DMS79 (cell line): ENCODE measurements around the gene UROC1.
"Not testable (repeated sequence)": the region's sequence is repeated elsewhere in the genome, so short reads cannot be mapped to it uniquely, and the experiment has no call there.

Experiments used
- DNase-seq: peaks from one replicate; lab custom pipeline; 2025; lab: John Stamatoyannopoulos, UW

UROC1 gene

DNA sequence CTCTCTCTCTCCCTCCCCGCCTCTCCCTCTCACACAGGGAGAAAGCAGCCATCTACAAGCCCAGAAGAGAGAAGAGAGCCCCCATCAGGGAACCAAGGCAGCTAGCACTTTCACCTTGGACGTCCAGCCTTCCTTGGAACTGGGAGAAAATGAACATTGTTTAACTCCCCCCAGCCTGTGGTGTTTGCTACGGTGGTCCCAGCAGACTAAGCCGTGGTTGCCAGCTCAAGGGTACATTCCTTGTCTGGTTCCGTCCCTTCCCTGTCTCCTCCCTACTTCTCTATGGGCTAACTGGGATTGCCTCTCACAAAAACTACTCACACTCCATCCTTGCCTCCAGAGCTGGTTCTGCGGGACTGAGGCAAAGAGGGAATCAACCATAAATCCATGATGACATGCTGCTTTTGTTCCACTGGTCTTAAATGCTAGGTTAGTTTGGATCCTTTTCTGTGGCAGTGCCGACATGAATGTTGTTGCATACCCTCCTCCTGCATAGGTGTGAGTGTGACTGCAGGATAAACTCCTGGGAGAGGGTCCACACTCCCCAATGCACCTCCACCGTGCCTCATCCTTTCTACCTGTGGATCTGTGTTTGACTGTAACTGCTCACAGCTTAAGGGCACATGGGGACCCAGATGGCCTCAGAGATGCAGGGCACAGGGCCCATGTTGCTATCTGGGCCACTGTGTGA is 29.1 kb upstream of the UROC1 start:
- no peak for DNase-seq

DNA sequence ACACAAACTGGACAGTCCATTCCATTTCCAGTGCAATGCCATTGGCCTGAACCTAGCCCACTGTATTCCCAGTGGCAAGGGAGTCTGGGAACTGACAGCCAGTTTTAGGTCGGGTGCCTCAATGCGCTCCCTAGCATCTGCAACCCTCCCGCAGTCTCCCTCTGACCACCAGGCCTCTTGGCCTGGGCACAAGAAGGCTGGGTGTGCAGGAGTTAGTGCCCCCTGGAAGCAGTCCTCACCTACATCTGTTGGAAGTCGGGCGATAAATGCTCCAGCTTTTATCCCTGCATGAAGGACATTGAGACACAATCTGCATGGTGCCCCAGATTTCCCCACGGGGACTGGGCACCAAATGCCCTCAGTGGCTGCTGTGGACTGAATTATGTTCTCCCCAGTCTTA is 28.4 kb upstream of the UROC1 start:
- DNase-seq, result no peak

DNA sequence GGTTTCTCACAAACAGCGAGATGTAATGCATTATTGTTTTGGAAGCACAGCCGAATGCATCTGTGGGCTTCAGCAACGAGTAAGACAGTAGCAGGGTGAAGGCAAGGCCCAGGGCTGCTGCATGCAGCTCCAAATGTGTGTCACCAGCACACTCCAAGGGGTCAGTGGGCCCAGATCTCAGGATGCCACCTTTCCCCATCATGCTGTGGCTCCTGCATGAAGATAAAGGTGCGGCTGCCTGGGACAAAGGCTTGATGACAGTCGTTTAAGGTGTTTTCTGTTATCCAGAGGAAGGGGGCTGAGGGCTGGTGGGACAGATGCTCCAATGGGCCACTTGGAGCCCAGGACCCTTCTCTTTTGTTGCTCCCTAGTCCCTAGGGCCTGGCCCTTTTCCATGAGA is 28.0 kb upstream of the UROC1 start:
- no peak for DNase-seq

DNA sequence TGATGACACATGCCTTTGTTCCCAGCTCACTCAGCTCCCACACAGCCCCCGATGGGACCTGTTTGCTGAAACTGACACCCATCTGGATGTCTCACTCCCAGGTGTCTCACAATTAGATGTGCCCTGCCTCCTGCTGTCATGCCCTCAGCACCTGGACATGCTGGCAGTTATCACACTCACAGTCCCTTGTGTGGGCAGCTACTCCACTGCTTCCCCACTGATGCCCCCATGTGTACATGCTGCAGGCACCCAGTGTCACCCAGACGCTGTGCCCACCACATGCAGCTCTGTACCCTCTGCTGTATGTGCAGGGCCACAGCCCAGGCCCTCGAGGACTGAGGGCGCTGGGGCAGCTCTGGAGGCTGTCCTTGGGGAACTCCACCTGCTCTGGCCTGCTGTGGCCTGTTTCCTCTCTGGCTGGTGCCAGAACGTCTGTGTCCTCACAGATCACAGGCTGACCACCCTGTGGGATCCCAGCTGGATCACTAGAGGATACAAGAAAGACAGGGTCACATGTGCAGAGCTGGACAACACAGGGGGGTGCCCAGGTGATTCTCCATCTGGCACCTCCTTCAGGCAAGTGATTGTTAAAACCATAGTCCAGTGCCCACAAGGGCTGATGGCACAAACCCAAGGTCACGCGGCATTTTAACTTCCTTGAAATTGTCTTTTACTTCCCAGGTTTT is 27.2 kb upstream of the UROC1 start:
- no peak for DNase-seq

DNA sequence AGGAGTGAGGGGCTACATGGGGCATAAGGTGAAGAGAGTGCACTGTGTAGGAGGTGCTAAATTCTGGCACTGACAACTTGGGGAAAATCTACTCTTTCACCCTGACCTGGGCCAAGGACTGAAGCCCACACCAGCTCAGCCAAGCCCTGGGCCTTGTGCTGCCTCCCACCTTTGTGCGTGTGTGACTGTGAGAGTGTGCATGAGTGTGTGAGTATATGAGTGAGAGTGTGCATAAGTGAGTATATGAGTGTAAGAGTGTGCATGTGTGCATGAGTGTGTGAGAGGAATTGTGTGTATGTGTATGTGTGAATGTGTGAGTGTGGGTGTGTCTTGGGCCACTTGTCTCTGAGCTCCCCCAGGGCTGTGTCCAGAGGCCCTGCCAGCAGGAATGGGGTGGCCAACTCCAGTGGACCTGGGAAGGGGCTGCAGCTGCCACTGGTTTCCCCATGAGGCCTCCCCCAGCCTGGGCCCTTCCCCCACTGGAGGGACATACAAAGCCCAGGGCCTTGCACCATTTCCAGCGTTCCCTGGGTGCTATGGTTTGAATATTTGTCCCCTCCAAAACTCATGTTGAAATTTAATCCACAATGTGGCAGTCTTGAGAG is 26.0 kb upstream of the UROC1 start:
- no peak for DNase-seq

DNA sequence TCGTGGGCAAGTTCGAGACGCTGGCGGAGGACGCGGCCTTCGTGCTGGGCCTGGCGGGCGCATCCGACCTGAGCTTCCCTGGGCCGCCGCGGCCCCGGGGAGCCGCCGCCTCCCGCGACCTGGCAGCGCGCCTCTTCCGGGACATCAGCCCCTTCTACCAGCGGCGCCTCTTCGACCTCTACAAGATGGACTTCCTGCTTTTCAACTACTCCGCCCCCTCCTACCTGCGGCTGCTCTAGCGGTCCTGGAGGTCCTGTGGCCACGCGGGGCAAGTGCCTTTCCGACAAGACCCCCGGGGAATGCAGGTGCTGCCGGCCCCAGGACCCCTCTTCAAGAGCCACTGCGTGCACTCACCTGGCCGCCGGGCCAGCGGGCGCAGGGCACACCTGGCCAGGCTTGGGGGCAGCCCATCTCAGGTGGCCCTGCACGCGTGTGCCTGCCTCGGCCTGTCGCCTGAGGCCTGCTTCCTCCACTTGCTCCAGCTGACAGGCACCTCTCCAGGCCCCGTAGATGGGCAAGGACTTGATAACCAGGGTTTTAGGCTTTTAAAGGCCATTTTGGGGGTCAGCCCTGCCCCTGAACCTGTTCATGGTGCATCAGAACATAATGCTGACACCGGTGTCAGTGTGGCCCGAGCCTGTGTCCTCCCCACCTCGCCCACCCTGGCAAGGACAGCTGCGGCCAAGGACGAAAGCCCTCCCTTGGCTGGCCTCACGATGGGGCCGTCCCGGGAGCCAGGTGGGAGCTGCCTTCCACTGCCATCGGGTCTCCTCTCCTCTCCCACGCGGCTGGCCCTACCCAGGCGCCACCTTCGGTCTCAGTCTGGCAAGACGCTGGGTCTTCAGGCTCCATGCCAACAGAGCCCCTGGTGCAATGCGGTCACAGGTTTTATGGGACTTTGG is 25.0 kb upstream of the UROC1 start:
- no peak for DNase-seq

DNA sequence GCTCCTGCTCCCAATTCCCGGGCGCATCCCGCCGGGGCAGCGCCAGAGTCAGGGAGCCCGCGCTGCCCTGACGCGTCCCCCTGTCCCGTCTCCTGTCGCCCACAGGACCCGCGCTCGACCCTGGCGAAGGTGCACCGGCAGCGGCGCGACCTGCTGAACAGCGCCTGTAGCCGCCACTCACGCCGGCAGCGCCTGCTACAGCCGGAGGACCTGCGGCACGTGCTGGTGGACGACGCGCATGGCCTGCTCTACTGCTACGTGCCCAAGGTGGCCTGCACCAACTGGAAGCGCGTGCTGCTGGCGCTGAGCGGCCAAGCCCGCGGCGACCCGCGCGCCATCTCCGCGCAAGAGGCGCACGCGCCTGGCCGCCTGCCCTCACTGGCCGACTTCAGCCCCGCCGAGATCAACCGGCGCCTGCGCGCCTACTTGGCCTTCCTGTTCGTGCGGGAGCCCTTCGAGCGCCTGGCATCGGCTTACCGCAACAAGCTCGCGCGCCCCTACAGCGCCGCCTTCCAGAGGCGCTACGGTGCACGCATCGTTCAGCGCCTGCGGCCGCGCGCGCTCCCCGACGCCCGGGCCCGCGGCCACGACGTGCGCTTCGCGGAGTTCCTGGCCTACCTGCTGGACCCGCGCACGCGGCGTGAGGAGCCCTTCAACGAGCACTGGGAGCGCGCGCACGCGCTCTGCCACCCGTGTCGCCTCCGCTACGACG is 24.2 kb upstream of the UROC1 start:
- DNase-seq, result no peak

DNA sequence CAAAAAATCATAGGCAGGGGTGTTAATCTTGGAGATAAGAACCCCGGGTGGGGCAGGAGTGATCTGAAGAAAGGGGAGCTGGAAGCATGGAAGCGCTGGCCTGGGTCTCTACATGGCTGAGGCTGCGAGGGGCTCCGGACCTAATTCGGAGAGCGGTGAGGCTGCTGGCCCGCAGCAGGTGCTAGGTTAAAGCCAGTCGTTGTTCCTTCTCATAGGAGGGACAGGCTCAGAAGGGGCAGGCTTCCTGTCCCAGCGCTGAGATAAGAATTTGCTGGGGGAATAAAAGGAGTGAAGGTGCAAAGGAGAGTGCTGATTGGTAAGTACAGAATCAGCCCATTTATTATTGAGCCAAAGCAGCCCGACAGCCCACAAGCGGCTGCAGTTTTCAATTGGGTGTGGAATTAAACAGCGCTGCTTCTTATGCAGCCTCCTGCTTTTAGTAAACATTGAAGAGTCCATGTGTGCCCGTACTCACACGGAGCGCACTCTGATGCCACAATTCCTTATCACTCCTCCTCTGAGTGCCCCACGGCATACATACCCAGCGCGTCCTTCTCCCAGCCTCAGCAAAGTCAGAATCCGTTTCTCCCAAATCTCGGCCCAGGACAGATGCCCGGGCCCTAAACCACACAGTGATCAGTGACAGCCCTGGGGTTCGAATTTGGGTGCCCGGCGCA is 23.5 kb upstream of the UROC1 start:
- no peak for DNase-seq

DNA sequence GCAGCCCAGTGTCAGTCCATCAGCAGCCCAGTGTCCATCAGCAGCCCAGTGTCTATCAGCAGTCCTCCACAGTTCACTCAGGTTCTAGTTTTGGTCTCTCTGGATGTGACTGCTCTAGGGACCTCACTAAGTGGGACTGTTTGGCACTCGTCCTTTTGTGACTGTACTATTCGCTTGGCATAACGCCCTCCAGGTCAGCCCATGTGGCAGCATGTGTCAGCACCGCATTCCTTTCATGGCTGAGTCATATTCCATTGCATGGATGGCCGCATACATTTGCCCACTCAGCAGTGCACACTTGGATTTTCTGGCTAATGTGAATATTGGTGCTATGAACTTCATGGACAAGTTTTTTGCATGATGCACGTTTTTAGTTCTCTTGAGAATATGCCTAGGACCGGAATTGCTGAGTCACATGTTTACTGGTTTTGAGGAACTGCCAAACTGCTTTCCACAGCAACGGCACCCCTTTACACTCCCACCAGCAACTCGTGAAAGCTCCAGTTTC is 22.8 kb upstream of the UROC1 start:
- no peak for DNase-seq

DNA sequence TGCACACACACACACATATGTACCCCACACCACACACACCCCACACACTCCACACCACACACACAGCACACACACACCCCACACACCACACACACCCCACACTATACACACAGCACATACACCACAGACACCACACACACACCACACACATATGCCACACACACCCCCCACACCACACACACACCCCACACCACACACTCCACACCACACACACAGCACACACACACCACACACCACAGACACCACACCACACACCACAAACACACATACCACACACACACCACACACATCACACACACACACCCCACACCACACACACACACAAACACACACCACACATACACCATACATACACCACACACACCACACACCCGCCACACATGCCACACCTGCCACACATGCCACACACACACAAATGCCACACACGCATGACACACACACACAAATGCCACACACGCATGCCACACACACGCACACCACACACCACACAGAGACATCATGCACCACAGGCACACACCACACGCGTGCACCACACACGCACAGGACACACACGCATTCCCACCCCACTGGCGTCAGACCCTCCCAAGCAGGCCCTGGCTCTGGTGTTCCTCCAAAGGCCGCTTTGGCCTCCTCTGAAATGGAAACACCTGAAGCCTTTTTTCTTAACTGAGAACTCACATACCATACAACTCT is 22.1 kb upstream of the UROC1 start:
- DNase-seq, result no peak

DNA sequence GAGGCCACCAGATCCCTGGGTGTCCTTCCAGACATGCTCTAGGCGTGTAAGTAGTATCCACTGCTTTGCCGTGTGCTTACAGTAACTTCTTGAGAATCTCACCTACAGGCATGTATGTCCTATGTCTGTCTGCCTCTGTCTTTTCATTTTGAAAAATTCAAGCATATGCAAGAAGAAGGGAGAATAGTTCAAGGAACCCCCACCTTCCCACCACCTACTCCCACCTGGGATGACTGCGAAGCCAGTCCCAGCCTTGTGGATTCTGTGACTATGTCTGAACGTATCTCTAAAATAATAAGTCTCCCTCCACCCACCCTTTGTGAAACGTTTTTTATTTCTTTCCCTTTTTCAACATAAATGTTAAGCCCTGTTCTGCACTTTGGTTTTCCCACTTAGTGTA is 21.4 kb upstream of the UROC1 start:
- no peak for DNase-seq

DNA sequence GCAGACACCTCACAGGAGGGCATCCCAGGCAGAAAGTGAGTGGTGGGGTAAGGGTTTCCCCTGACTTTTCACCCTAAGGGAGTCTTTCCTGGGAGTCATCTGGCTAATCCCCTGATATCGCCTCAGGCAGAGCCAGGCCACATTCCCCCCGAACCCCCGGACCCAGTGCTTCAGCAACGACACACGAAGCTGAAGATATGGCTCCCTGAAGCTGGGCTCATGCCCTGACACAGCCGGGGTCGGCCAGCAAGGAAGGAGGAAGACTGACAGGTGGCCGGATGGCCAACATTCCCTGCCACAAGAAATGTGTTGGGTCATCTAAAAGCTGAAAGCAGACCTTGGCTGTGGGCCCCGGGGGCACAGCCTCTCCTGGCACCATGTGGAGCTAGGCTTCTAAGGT is 20.7 kb upstream of the UROC1 start:
- DNase-seq, result no peak

DNA sequence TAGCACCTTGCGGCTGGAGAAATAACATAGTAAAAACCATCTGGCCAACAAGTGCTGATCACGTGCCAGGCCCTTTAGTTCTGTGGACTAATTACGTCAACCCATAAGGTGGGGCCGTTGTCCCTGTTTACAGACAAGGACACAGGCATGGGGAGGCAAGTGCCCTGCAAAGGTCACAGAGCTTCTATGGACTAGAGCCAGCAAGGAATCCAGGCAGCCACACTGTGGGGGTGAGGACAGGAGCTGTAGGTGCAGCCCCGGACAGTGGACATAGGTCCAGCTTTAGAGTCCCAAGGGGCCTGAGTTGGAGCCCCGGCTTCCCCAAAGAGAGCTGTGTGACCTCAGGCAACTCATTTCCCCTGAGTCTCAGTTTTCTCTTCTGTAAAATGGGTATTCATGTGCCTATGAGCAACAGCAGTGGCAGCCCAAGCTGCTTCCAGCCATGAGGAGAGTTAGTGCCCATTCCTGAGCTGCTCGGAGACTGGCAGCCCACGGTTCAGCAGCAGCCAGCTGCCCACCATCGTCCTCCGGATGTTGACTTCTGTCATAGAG is 20.2 kb upstream of the UROC1 start:
- DNase-seq, result no peak

DNA sequence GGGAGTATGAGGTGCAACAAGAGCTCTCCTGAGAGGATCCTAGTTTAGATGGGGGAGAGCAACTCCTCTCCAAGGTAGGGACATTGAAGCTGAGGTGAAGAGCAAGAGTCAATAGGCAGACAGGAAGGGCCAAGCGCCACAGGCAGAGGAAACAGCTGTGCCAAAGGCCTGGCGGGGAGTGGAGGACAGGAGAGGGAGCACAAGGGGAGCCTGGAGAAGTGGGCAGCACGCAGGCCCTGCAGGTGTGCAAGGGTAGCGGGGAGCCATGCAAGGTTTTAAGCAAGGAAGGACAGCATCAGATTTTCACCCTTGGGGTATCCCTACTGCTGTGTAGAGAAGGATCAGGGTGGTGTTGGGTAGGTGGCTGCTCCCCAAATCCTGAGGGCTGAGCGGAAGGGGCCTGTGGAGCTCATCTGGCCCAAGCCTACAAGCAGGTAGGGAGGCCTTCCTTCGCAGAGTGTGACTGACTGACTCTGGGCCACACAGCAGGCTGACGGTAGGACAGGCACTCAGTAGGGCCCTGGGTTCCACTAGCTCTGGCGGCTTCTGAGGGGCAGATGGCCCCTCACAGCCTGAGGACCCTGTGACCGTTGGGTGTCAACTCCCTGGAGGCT is 19.6 kb upstream of the UROC1 start:
- no peak for DNase-seq

DNA sequence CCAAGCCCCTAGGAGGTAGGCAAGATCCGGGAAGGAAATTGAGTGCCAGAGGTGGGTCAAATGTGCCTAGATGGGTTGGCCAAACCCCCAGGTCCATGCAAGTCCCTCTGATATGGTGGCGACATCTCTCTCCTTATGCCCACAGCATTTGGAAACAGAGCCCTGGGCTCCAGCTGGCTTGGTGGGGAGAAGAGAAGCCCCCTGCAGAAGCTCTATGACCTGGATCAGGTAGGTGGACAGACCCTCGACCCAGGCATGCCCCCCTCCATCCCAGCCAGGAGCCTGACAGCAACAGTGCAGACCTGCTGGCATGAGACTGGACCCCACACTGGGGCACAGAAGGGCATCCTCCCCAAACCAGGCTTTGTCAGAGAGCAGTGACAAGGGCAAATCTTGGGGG is 18.6 kb upstream of the UROC1 start:
- DNase-seq, result no peak

DNA sequence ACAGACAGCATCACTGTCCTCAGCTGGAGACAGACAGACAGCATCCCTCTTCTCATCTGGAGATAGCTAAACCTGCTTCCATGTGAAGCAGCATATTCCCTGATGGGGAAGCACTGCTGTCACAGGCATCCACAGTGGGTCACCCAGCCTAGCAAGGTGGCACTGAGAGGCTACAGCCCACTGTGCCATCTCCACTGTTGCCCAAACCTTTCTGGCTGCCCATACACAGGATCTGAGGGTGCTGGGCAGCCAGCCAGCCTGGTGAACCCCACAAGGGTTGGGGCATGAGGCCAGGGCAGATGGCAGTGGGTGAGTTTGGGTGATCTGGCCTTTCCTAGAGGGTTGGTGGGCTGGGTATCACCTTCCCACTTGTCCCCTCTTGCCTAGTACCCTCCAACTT is 18.1 kb upstream of the UROC1 start:
- DNase-seq, result no peak

DNA sequence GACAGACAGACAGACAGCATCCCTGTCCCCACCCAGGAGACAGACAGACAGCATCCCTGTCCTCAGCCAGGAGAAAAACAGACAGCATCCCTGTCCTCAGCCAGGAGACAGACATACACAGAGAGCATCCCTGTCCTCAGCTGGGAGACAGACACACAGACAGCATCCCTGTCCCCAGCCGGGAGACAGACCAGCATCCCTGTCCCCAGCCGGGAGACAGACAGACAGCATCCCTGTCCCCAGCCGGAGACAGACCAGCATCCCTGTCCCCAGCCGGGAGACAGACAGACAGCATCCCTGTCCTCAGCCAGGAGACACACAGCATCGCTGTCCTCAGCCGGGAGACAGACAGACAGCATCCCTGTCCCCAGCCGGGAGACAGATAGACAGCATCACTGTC is 17.1 kb upstream of the UROC1 start:
- not testable (repeated sequence) for DNase-seq

DNA sequence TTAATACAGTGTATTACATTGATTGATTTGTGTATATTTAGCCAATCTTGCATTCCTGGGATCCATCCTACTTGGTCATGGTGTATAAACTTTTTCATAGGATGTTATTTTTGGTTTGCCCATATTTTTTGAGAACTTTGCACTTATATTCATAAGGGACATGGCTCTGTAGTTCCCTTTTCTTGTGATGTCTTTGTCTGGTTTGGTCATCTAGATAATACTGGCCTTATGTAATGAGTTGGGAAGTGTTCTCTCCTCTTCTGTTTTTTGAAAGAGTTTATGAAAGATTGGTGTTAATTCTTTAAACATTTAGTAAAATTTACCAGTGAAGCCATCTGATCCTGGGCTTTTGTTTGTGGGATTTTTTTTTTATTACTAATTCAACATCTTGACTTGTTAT is 15.9 kb upstream of the UROC1 start:
- no peak for DNase-seq

DNA sequence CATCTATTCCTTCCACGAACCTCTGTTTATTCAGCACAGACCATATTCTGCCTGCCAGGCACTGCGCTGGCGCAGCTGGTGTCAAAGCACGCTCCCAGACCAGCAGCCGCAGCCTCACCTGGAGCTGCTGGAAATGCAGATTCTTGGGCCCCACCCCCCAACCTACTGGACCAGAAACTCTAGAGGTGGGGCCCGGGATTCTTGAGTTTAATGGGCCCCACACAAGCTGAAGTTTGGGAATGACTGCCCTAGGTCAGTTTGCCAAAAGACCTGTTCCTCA is 13.4 kb upstream of the UROC1 start:
- DNase-seq, result no peak
